MCF 10A (cell line): Measurements from ENCODE around the gene EMC6. TPM values are rescaled to one million over a fixed set of nuclear protein-coding genes. Genes with fewer than 3 reads are reported as not detected.

Experiments used
- BruUV-seq: library from RNA; stranded (reverse); fragments of 400-500 nt; replicated peaks from 2 replicates; lab custom pipeline; 2021; lab: Mats Ljungman, UMichigan
- CTCF ChIA-PET: fragments of 300-600 bp; sonication (Branson Sonifier 250); formaldehyde crosslinking; extraction: SDS; loops from one replicate; lab custom pipeline; 2021; ENCODE audit warnings: antibody characterized with exemption, inconsistent platforms; lab: Yijun Ruan, JAX
- POLR2A ChIA-PET: fragments of 300-600, 350-650 bp; sonication (Branson Sonifier 250); formaldehyde crosslinking; extraction: SDS; loops from one replicate; lab custom pipeline; 2020; ENCODE audit warnings: antibody characterized with exemption, inconsistent platforms; lab: Yijun Ruan, JAX
- DNase-seq: peaks from one replicate; pipeline ENCODE4 v3.0.0-alpha.2; 2018; ENCODE audit not compliant: unreplicated experiment
- H3K27ac Mint-ChIP-seq: one replicate; pipeline ENCODE4 v1.8.0; 2022; ENCODE audit warnings: mild to moderate bottlenecking, low read depth, mixed read lengths; ENCODE audit not compliant: unreplicated experiment
- H3K27me3 Mint-ChIP-seq: one replicate; pipeline ENCODE4 v1.8.0; 2022; ENCODE audit warnings: mixed read lengths; ENCODE audit not compliant: insufficient read depth, unreplicated experiment
- H3K36me3 Mint-ChIP-seq: one replicate; pipeline ENCODE4 v1.8.0; 2022; ENCODE audit warnings: mild to moderate bottlenecking, moderate library complexity, mixed read lengths; ENCODE audit not compliant: insufficient read depth, unreplicated experiment
- H3K4me1 Mint-ChIP-seq: one replicate; pipeline ENCODE4 v1.8.0; 2022; ENCODE audit warnings: mixed read lengths; ENCODE audit not compliant: insufficient read depth, unreplicated experiment
- H3K4me3 Mint-ChIP-seq: one replicate; pipeline ENCODE4 v1.8.0; 2022; ENCODE audit warnings: mild to moderate bottlenecking, moderate library complexity, mixed read lengths; ENCODE audit not compliant: unreplicated experiment
- H3K9me3 Mint-ChIP-seq: one replicate; pipeline ENCODE4 v1.8.0; 2022; ENCODE audit warnings: mixed read lengths; ENCODE audit not compliant: unreplicated experiment
- CTCF ChIP-seq: fragments of 200-600 bp; IDR thresholded peaks from one replicate; pipeline ENCODE4 v1.8.0; 2022; ENCODE audit warnings: antibody characterized with exemption, mild to moderate bottlenecking; ENCODE audit not compliant: unreplicated experiment
- intact Hi-C: fragments of 100-400 bp; cut with micrococcal nuclease; formaldehyde crosslinking; loops from 2 replicates; pipeline ENCODE4 v1.14.1; 2022
- total RNA-seq: library from RNA; stranded (reverse); gene quantifications from 2 replicates; pipeline ENCODE4 v1.2.3, GENCODE V29; 2022

Gene EMC6
- total RNA-seq, 1 experiment from 2014 or later: 78.5 TPM

DNA sequence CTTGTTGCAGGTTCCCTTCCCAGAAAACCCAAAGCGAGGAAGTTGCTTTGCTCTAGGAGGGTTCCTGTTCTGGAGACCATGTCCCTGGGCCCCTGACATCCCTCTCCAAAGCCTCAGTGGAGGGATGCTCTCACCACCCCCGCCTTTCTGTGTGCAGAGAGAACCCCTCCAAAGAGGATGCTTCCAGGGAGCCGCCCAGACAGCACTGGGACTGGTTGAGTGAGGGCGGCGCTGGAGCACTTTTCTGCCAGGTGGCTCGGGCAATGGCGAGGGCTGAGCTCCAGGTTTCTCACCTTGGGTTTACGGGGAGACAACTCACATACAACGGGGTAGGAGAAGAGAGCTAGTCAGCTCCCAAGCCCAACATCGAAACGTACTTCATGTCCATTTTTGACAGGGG, 7.3 kb downstream of the EMC6 start:
- intact Hi-C loops: no loop called here
- BruUV-seq: no TSS peak
- Mint-ChIP-seq H3K27ac (no peak overlapping the region), H3K4me1 (peaks cover 11% of the 10 kb centered on the region), H3K36me3 (peaks cover 8% of the 10 kb centered on the region), H3K9me3 (no peaks in the 10 kb centered on the region), H3K4me3 (no peak overlapping the region), H3K27me3 (no peaks in the 10 kb centered on the region)
- POLR2A ChIA-PET: no interaction called here
- DNase-seq: no peak
- CTCF ChIA-PET: interaction anchor here (0.6 kb wide), 1 partner anchor 170 kb away, joined by 3 read pairs; the partner anchor contains the start of gene NCBP3
- TF ChIP-seq CTCF: no peak

- no peak for TF ChIP-seq CTCF
- DNase-seq: peak; percentile 24
- ChIA-PET CTCF (interaction anchor here (0.6 to 1.1 kb wide), 2 partner anchors 10 to 45 kb away, joined by 3 read pairs; partner anchors contain the start of gene EMC6), POLR2A (interaction anchor here (0.7 to 1.8 kb wide), 4 partner anchors 9 to 43 kb away, joined by 3 to 17 read pairs (median 5); partner anchors contain the start of genes EMC6 and TAX1BP3)
- Mint-ChIP-seq H3K4me3 (no peak overlapping the region), H3K4me1 (peaks cover 5% of the 10 kb centered on the region), H3K9me3 (no peaks in the 10 kb centered on the region), H3K27me3 (no peaks in the 10 kb centered on the region), H3K36me3 (no peaks in the 10 kb centered on the region), H3K27ac (no peak overlapping the region)
- intact Hi-C loops: no loop called here
- BruUV-seq: no TSS peak
Measured at GRCh38 chr17:3678095-3678820, 9.6 kb downstream of the EMC6 start.

- H3K27me3 Mint-ChIP-seq: no peaks in the 10 kb centered on the region
- BruUV-seq: no TSS peak
- no peaks in the 10 kb centered on the region for H3K36me3 Mint-ChIP-seq
- TF ChIP-seq CTCF: no peak
- DNase-seq: no peak
- ChIA-PET POLR2A (interaction anchor here (0.7 to 1.8 kb wide), 4 partner anchors 10 to 44 kb away, joined by 3 to 17 read pairs (median 3); partner anchors contain the start of genes EMC6 and TAX1BP3), CTCF (interaction anchor here (1.1 kb wide), 1 partner anchor 148 kb away, joined by 3 read pairs; no protein-coding TSS in a partner anchor)
- peaks cover 5% of the 10 kb centered on the region for H3K4me1 Mint-ChIP-seq
- H3K27ac Mint-ChIP-seq: no peak overlapping the region
- no peak overlapping the region for H3K4me3 Mint-ChIP-seq
- intact Hi-C loops: no loop called here
- no peaks in the 10 kb centered on the region for H3K9me3 Mint-ChIP-seq
Measured at GRCh38 chr17:3678821-3679530, 10.4 kb downstream of the EMC6 start.
